HG02642 (cell line): ENCODE measurements around the gene MIER1.

ENCODE experiments used
- ATAC-seq: cut with Tn5 transposase; IDR thresholded peaks from one replicate; pipeline ENCODE4 v1.9.1; 2021; ENCODE audit warnings: mild to moderate bottlenecking; ENCODE audit not compliant: unreplicated experiment, poor library complexity

MIER1 gene

GRCh38 chr1:66996018-66996682, 71.4 kb downstream of the MIER1 start:
- ATAC-seq: peak; percentile 65

- ATAC-seq: no peak
These were observed 74.2 kb downstream of the MIER1 start for GRCh38 chr1:66998972-66999371.

GRCh38 chr1:66999640-67000400, 75.0 kb downstream of the MIER1 start:
- ATAC-seq: no peak

- ATAC-seq: no peak
These were observed 77.1 kb downstream of the MIER1 start for GRCh38 chr1:67001682-67002425.

- no peak for ATAC-seq
These were observed 79.4 kb downstream of the MIER1 start for GRCh38 chr1:67004176-67004575.

- no peak for ATAC-seq
These were observed 80.3 kb downstream of the MIER1 start for GRCh38 chr1:67005068-67005467.

GRCh38 chr1:67009792-67010191, 85.0 kb downstream of the MIER1 start:
- ATAC-seq: no peak

- ATAC-seq: no peak
These were observed 88.8 kb downstream of the MIER1 start for GRCh38 chr1:67013573-67013972.

GRCh38 chr1:67018574-67018973, 93.8 kb downstream of the MIER1 start:
- no peak for ATAC-seq

GRCh38 chr1:67019121-67019520, 94.3 kb downstream of the MIER1 start:
- no peak for ATAC-seq

GRCh38 chr1:67019600-67020136, 94.9 kb downstream of the MIER1 start:
- no peak for ATAC-seq

- no peak for ATAC-seq
These were observed 95.5 kb downstream of the MIER1 start for GRCh38 chr1:67020304-67020703.

- ATAC-seq: no peak
These were observed 96.0 kb downstream of the MIER1 start for GRCh38 chr1:67020765-67021164.

- ATAC-seq: no peak
These were observed 104.7 kb downstream of the MIER1 start for GRCh38 chr1:67029472-67029871.

GRCh38 chr1:67031121-67031858, 106.5 kb downstream of the MIER1 start:
- no peak for ATAC-seq

- ATAC-seq: no peak
These were observed 107.1 kb downstream of the MIER1 start for GRCh38 chr1:67031859-67032247.
